Progenitor cell of endocrine pancreas (in vitro differentiated cells): ENCODE measurements around the gene MTHFSD. TPM values are rescaled to one million over a fixed set of nuclear protein-coding genes. Genes with fewer than 3 reads are reported as not detected.

Experiments used
- DNase-seq: peaks from one replicate; pipeline ENCODE4 v3.0.0; 2021; ENCODE audit warnings: low spot score; ENCODE audit not compliant: unreplicated experiment
- H3K27ac Mint-ChIP-seq: 2 replicates; pipeline ENCODE4 v1.8.0; 2021; ENCODE audit warnings: mild to moderate bottlenecking, moderate library complexity, mixed read lengths
- H3K27me3 Mint-ChIP-seq: 2 replicates; pipeline ENCODE4 v1.8.0; 2021; ENCODE audit warnings: mixed read lengths
- H3K36me3 Mint-ChIP-seq: 2 replicates; pipeline ENCODE4 v1.8.0; 2022; ENCODE audit warnings: mixed read lengths; ENCODE audit not compliant: insufficient read depth
- H3K4me1 Mint-ChIP-seq: 2 replicates; pipeline ENCODE4 v1.8.0; 2021; ENCODE audit warnings: low read depth, mixed read lengths
- H3K4me3 Mint-ChIP-seq: 2 replicates; pipeline ENCODE4 v1.8.0; 2021; ENCODE audit warnings: low read depth, mild to moderate bottlenecking, moderate library complexity, mixed read lengths
- H3K9me3 Mint-ChIP-seq: 2 replicates; pipeline ENCODE4 v1.8.0; 2021; ENCODE audit warnings: low read depth, mixed read lengths
- CTCF ChIP-seq: fragments of 200-600 bp; sonication (generic); IDR thresholded peaks from one replicate; pipeline ENCODE4 v1.5.0; 2021; ENCODE audit warnings: antibody characterized with exemption, mild to moderate bottlenecking; ENCODE audit not compliant: unreplicated experiment
- total RNA-seq: library from RNA; stranded (reverse); gene quantifications from 2 replicates; pipeline ENCODE4 v1.2.1, GENCODE V29; 2021

Gene MTHFSD
- total RNA-seq, 1 donor from 2014 or later = 21.8 TPM

GRCh38 chr16:86508028-86508946, 46.7 kb downstream of the MTHFSD start:
- Mint-ChIP-seq H3K36me3 (no peaks in the 10 kb centered on the region), H3K27me3 (peaks cover 74% of the 10 kb centered on the region), H3K4me3 (no peak overlapping the region), H3K9me3 (no peaks in the 10 kb centered on the region), H3K4me1 (peaks cover 5% of the 10 kb centered on the region), H3K27ac (no peak overlapping the region)
- DNase-seq = no peak
- TF ChIP-seq CTCF = no peak

DNA sequence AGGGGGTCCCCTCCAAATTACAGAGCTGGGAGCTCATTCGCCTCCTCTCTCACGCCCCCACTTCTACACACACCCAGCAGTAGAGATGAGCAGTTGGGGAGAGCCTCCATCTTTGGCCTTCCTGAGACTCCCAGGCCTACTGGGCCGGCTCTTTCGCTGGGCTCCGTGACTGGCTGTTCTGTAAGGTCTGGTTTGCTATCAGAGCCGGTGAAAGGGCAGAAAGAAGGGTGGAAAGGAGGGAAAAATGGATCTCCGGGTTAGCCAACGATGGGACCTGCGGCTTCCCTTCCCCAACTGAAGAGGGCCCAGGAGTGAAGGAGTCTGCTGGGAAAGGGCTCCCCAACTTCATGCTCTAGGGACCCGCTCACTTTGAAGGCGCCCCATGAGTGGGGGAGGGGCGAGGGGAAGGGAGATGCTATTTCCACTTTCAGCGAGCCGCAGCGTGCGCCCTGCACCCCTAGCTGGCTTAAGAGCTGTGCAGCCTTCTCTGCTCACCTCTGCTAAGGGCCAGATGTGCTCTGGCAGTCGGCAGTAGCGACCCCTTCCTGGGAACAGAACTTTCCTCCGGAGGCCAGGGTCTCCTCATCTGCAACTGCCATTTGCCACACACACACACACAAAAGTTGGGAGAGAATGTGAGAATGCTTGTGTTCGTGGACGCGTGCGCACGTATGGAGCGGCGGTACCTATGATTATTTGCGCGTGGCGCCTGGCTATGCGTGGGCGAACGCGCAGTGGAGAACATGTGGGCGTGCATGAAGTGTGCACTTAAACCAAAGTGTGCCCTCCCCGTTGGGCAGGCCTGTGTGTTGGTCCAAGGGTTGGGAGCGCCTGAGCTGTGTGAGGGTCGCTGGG, 47.6 kb downstream of the MTHFSD start:
- Mint-ChIP-seq H3K9me3 (no peaks in the 10 kb centered on the region), H3K27me3 (peaks cover 74% of the 10 kb centered on the region), H3K27ac (no peak overlapping the region), H3K4me1 (peaks cover 6% of the 10 kb centered on the region), H3K4me3 (no peak overlapping the region), H3K36me3 (no peaks in the 10 kb centered on the region)
- no peak for TF ChIP-seq CTCF
- no peak for DNase-seq

GRCh38 chr16:86505899-86506864, 48.9 kb downstream of the MTHFSD start:
- Mint-ChIP-seq H3K9me3 (no peaks in the 10 kb centered on the region), H3K27ac (no peak overlapping the region), H3K27me3 (peaks cover 77% of the 10 kb centered on the region), H3K4me3 (no peak overlapping the region), H3K4me1 (peaks cover 8% of the 10 kb centered on the region), H3K36me3 (no peaks in the 10 kb centered on the region)
- TF ChIP-seq CTCF = no peak
- DNase-seq = no peak

- H3K27me3 Mint-ChIP-seq = peaks cover 82% of the 10 kb centered on the region
- no peak for DNase-seq
- H3K9me3 Mint-ChIP-seq = no peaks in the 10 kb centered on the region
- H3K4me3 Mint-ChIP-seq = no peak overlapping the region
- H3K27ac Mint-ChIP-seq = no peak overlapping the region
- H3K4me1 Mint-ChIP-seq = peaks cover 6% of the 10 kb centered on the region
- no peak for TF ChIP-seq CTCF
- no peaks in the 10 kb centered on the region for H3K36me3 Mint-ChIP-seq
These were observed 49.7 kb downstream of the MTHFSD start for GRCh38 chr16:86505185-86505898.
